ENCODE data around the gene DHRS12. TPM values are rescaled to one million over a fixed set of nuclear protein-coding genes. Genes with fewer than 3 reads are reported as not detected.

Gene DHRS12
- total RNA-seq, 4 donors from 2014 or later, result 4.7 to 11.3 (median 7.9) TPM

DNA sequence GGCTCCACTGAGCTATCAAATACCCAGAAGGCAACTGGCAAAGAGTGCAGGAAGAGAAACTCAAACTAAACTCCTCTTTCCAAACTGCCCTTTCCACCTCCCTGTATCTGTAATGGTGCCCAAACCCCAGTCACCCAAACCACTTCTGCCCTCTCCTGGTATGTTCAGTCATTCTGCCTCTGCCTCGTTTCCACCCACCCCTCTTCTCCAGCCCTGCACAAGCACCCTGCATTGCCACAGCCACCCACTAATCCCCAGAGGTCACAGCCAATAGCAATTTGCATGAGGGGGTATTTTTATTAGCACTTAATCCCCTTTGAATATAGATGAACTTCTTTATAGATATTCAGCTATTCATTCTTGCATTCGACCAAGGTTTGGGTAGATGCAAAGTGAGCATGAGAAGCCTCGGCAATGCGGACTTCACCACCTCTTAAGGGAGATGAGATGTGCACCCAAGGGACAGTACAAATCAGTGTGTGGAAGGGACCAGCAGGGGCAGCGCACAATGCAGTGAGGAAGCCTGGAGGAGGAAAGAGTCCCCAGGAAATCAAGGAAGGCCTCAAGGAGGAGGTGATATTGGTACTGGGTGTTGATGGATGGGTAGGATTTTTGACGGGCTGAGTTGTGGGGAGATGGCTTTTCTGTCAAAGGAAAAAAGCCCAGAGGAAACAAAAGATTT is 28.6 kb upstream of the DHRS12 start:
- Histone ChIP-seq H3K9me3 (no peaks in the 10 kb centered on the region), H3K4me1 (no peaks in the 10 kb centered on the region), H3K27me3 (no peaks in the 10 kb centered on the region), H3K4me3 (no peak overlapping the region), H3K36me3 (no peaks in the 10 kb centered on the region), H3K27ac (no peak overlapping the region)
- WGBS, 2 donors, result 56 to 65% methylated on average over 6 of the region's 6 CpGs
- no peak for TF ChIP-seq POLR2A (IDR thresholded peaks at IDR 0.05)
- TF ChIP-seq, protein P1, sequence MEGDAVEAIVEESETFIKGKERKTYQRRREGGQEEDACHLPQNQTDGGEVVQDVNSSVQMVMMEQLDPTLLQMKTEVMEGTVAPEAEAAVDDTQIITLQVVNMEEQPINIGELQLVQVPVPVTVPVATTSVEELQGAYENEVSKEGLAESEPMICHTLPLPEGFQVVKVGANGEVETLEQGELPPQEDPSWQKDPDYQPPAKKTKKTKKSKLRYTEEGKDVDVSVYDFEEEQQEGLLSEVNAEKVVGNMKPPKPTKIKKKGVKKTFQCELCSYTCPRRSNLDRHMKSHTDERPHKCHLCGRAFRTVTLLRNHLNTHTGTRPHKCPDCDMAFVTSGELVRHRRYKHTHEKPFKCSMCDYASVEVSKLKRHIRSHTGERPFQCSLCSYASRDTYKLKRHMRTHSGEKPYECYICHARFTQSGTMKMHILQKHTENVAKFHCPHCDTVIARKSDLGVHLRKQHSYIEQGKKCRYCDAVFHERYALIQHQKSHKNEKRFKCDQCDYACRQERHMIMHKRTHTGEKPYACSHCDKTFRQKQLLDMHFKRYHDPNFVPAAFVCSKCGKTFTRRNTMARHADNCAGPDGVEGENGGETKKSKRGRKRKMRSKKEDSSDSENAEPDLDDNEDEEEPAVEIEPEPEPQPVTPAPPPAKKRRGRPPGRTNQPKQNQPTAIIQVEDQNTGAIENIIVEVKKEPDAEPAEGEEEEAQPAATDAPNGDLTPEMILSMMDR (IDR thresholded peaks at IDR 0.05), result peak in 5 of 6 experiments; percentile 27 to 54 (median 34)
- DNase-seq, result no peak
- intact Hi-C loops (cut with DNase I), result no loop called here

DNA sequence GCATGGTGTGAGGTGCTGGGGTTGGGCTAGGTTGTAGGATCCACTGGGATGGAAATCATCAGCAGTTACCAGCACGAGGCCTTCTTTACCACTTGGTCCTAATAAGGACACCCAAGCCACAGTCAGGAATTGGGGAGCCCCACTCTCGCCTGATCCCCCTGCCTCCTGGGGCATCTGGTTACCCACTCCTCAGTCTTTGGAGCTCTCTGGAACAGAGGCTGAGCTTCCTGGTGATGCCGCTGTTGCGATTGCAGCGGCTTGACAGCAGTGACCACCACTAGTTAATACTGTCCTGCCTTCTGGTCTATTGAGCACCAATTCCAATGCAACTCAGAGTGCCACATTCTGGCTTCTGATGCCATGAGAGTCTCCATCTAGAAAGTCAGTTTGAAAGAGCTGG is 27.6 kb upstream of the DHRS12 start:
- intact Hi-C loops (cut with DNase I), result no loop called here

DNA sequence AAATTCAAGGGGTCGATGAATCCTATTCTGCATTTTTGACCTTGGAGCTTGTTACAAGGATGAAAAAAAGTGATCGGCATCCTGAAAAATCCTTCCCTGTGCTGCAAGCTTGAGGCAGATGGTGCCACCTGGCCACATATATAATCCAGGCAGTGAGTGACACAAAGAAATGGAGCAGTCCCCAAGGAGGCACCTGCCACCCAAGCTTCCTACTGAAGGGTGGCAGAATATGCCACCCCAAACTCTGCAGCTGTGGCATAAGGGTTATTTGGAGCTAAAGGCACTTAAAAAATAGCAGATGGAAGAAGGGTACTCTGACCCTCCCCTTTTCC is 25.6 kb upstream of the DHRS12 start:
- no peak for DNase-seq
- H3K4me3 ChIP-seq, result no peak overlapping the region
- no peak for TF ChIP-seq POLR2A (IDR thresholded peaks at IDR 0.05)
- TF ChIP-seq, protein P1 (IDR thresholded peaks at IDR 0.05), result no peak
- H3K9me3 ChIP-seq, result no peaks in the 10 kb centered on the region
- no peaks in the 10 kb centered on the region for H3K36me3 ChIP-seq
- no peaks in the 10 kb centered on the region for H3K27me3 ChIP-seq
- peaks cover 6 to 23% (median 11%) of the 10 kb centered on the region in 3 donors for H3K4me1 ChIP-seq
- intact Hi-C loops (cut with DNase I), result no loop called here
- H3K27ac ChIP-seq, result no peak overlapping the region
- WGBS, 2 donors, result 82 to 92% methylated on average over 2 of the region's 2 CpGs

More for the DNA sequence above, 27.6 kb upstream of the DHRS12 start:
- H3K36me3 ChIP-seq, result no peaks in the 10 kb centered on the region
- no peaks in the 10 kb centered on the region for H3K27me3 ChIP-seq
- H3K27ac ChIP-seq, result no peak overlapping the region
- no peak for DNase-seq
- peaks cover 4 to 5% (median 5%) of the 10 kb centered on the region in 3 donors for H3K4me1 ChIP-seq
- H3K9me3 ChIP-seq, result no peaks in the 10 kb centered on the region
- WGBS, 2 donors, result 86 to 96% methylated on average over 5 of the region's 5 CpGs
- no peak overlapping the region for H3K4me3 ChIP-seq
- no peak for TF ChIP-seq POLR2A (IDR thresholded peaks at IDR 0.05)
- TF ChIP-seq, protein P1 (IDR thresholded peaks at IDR 0.05), result no peak

DNA sequence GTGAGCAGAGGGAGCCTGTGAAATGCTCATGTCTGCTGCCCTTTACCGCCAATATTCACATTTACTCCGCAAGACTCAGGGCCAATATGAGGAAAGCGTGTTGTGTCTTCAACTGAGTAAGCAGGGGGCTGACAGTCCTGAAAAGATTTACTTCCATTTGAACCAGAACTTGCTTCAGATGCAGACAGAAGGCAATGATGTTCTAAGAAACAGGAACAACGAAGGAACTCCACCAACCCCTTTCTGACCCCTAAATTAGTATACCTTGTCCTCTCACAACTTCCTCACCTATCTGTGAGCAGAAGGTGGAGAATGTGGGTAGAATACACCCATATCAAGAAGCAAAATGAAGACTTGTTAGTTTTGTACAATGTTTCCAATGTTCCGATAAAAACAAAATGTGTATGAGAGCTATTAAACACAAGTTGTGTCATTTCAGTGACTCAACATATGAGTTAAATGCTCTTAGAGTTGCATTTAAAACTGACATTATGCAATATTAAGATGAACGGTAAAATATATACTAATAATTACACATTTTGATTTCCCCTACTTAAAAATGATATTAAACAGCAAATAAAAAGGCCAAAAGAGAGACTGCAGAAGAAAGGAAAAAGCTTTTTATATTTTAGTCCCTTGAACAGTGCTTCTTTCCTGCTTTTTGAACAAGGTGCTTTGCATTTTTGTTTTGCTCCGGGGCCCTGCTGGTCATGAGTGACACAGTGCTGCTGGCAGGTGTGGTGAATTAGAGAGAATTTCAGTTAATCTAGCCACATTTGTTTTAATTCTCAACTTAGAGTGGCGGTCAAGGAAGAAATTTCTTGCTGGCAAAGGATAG is 25.0 kb upstream of the DHRS12 start:
- Histone ChIP-seq H3K27ac (no peak overlapping the region), H3K36me3 (no peaks in the 10 kb centered on the region), H3K27me3 (no peaks in the 10 kb centered on the region), H3K9me3 (no peaks in the 10 kb centered on the region), H3K4me1 (peaks cover 6 to 26% (median 11%) of the 10 kb centered on the region in 3 donors), H3K4me3 (no peak overlapping the region)
- intact Hi-C loops (cut with DNase I), result no loop called here
- no peak for TF ChIP-seq POLR2A (IDR thresholded peaks at IDR 0.05)
- TF ChIP-seq, protein P1 (IDR thresholded peaks at IDR 0.05), result no peak
- 77 to 81% methylated on average over 6 to 8 of the region's 8 CpGs for WGBS, 2 donors
- DNase-seq, result no peak

DNA sequence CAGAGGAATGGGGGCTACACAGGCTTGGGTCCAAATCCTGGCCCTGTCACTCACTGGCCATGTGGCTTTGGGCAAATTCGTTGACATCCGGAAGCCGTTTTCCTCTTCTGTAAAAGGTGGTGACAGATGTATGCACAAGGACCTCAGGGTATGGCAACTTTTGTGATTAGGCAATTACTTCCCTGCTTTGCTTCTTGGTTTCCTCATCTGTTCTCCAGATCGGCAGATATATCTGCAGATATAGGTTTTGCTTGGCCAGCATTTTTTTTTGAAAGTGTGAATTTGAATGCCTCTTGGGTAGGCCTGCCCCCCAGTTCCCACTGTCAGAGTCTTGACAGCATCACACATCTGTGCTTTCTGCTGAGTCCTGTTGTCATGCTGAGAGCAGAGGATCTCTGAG is 23.3 kb upstream of the DHRS12 start:
- Histone ChIP-seq H3K4me1 (peaks cover 6 to 26% (median 11%) of the 10 kb centered on the region in 3 donors), H3K4me3 (no peak overlapping the region), H3K27ac (no peak overlapping the region), H3K27me3 (no peaks in the 10 kb centered on the region), H3K36me3 (no peaks in the 10 kb centered on the region), H3K9me3 (no peaks in the 10 kb centered on the region)
- TF ChIP-seq, protein P1 (IDR thresholded peaks at IDR 0.05), result no peak
- TF ChIP-seq POLR2A (IDR thresholded peaks at IDR 0.05), result no peak
- intact Hi-C loops (cut with DNase I), result no loop called here
- DNase-seq, result no peak
- 75 to 80% methylated on average over 4 of the region's 4 CpGs for WGBS, 2 donors
